Colonic mucosa (tissue), 4 donors: ENCODE measurements around the gene MIPOL1. TPM values are rescaled to one million over a fixed set of nuclear protein-coding genes. Genes with fewer than 3 reads are reported as not detected.

Source experiments
- DNase-seq: peaks from one replicate; pipeline ENCODE4 v3.0.0-alpha.2; 2020
- H3K27ac ChIP-seq: fragments of 200-600 bp; one replicate; pipeline ENCODE4 v1.8.0; 2021
- H3K27me3 ChIP-seq: fragments of 200-600 bp; one replicate; pipeline ENCODE4 v1.8.0; 2021
- H3K36me3 ChIP-seq: fragments of 200-600 bp; one replicate; pipeline ENCODE4 v1.8.0; 2021
- H3K4me1 ChIP-seq: fragments of 200-600 bp; one replicate; pipeline ENCODE4 v1.8.0; 2021; ENCODE audit warnings: mild to moderate bottlenecking
- H3K4me3 ChIP-seq: fragments of 200-600 bp; one replicate; pipeline ENCODE4 v1.8.0; 2021
- H3K9ac ChIP-seq, 2 donors: one replicate each; pipeline ENCODE4 v1.7.0; 2013; ENCODE audit warnings: control low read depth in 2 of 2, low read depth in 2 of 2, low read length in 2 of 2
- H3K9me3 ChIP-seq: fragments of 200-600 bp; one replicate; pipeline ENCODE4 v1.8.0; 2021
- CTCF ChIP-seq: fragments of 200-600 bp; IDR thresholded peaks from one replicate; pipeline ENCODE4 v1.8.0; 2022; ENCODE audit warnings: antibody characterized with exemption, mild to moderate bottlenecking
- intact Hi-C: fragments of 100-400 bp; cut with DNase I; formaldehyde crosslinking; loops from one replicate; pipeline ENCODE4 v1.14.1; 2022
- total RNA-seq, 2 donors: library from RNA; stranded (reverse); fragmentation: NEBNext Ultra II Directional in 1 of 2; extraction: Animal tissue kit (Norgen Biotek cat#: 25700) in 1 of 2; gene quantifications; one replicate each; pipeline ENCODE4 v1.2.1, GENCODE V29; 2021
- donor health status: healthy.
- donor health status: DM: no; HTN: no; CAD: no.
- donor health status: DM: no; HTN: no; CAD: no.

The MIPOL1 gene
- total RNA-seq, 2 donors from 2014 or later, result 4.9 to 7.7 TPM

- Histone ChIP-seq H3K27ac (no peak overlapping the region), H3K36me3 (no peaks in the 10 kb centered on the region), H3K9ac (peak overlapping the region in 1 of 2 donors; percentile 32), H3K4me3 (no peak overlapping the region), H3K27me3 (peaks cover 39% of the 10 kb centered on the region), H3K9me3 (no peaks in the 10 kb centered on the region), H3K4me1 (peaks cover 6% of the 10 kb centered on the region)
- intact Hi-C loops, result loop anchor here (10.0 kb wide), 1 partner anchor 274 kb away; no protein-coding TSS in a partner anchor
- no peak for TF ChIP-seq CTCF
- peak; percentile 65 for DNase-seq
These were observed 403.4 kb downstream of the MIPOL1 start for GRCh38 chr14:37600880-37601741.

GRCh38 chr14:37601865-37602264 is 404.1 kb downstream of the MIPOL1 start:
- TF ChIP-seq CTCF, result no peak
- Histone ChIP-seq H3K9ac (peak overlapping the region in 1 of 2 donors; percentile 62), H3K4me1 (peaks cover 6% of the 10 kb centered on the region), H3K27ac (no peak overlapping the region), H3K9me3 (no peaks in the 10 kb centered on the region), H3K36me3 (no peaks in the 10 kb centered on the region), H3K4me3 (no peak overlapping the region), H3K27me3 (peaks cover 39% of the 10 kb centered on the region)
- DNase-seq, result peak; percentile 33
- intact Hi-C loops, result loop anchor here (10.0 kb wide), 1 partner anchor 273 kb away; no protein-coding TSS in a partner anchor

Other genes with a start within 250 kb of the MIPOL1 start
- under 1 TPM; 0.77 to 0.82 TPM for gene SLC25A21, start 25.3 kb upstream of the MIPOL1 start, total RNA-seq